HG03378 (cell line): ENCODE results near the gene AFM.
"Not testable (repeated sequence)": the region's sequence is repeated elsewhere in the genome, so short reads cannot be mapped to it uniquely, and the experiment has no call there.

ENCODE experiments used
- ATAC-seq: cut with Tn5 transposase; IDR thresholded peaks from one replicate; pipeline ENCODE4 v1.9.1; 2021; ENCODE audit warnings: mild to moderate bottlenecking, moderate library complexity; ENCODE audit not compliant: unreplicated experiment

The AFM gene

DNA sequence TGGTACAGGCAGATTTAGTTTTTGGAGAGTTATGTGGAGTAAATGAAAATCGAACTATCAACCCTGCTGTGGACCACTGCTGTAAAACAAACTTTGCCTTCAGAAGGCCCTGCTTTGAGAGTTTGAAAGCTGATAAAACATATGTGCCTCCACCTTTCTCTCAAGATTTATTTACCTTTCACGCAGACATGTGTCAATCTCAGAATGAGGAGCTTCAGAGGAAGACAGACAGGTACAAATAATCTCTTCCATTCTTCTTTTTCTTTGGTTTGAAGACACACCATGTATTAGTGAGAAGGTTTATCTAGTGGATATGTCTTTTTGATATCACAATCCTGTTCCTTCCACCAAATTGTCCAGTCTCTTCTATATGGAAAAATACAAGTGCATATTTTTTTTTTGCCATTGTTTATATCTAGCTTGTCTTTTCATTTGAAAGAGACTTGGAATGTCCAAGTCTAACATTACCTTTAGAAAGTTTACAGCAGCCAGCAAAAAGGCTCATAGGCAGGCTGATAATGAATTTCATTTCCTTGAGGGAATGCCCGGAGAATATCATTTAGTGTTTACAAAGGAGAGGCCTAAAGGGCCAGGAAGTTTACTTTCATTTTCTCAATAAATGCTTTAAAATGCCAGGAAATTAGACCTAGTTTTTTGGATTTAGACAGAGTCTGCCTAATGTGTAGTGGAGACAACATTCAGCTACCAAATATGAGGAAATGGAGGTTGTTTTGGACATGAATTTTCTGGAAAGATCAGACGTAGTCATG lies 18.6 kb downstream of the AFM start:
- ATAC-seq: no peak

DNA sequence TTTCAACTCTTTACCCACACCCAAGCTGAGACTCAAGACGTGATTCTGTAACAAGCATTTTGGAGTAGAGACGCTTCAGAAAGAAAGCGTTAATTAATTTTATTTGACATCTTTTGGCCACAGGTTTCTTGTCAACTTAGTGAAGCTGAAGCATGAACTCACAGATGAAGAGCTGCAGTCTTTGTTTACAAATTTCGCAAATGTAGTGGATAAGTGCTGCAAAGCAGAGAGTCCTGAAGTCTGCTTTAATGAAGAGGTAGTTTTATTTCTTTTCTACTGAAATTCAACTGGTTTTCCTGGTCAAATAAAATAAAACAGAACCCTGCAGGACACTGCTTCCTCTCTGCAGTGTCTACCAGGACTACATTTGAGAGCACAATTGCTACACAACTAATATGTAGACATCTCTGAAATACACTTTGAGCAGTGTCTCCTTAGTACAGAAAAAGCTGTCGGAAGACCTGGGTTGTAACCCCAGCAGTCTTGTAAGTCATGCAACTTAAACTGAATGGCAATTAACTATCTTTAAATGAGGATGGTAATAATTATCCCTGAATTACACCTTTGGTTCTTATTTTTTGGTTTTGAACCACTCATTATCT lies 20.2 kb downstream of the AFM start:
- ATAC-seq: no peak

- no peak for ATAC-seq
These were observed 24.0 kb downstream of the AFM start for GRCh38 chr4:73505567-73505966.

- ATAC-seq: no peak
These were observed 26.0 kb downstream of the AFM start for GRCh38 chr4:73507541-73507940.

DNA sequence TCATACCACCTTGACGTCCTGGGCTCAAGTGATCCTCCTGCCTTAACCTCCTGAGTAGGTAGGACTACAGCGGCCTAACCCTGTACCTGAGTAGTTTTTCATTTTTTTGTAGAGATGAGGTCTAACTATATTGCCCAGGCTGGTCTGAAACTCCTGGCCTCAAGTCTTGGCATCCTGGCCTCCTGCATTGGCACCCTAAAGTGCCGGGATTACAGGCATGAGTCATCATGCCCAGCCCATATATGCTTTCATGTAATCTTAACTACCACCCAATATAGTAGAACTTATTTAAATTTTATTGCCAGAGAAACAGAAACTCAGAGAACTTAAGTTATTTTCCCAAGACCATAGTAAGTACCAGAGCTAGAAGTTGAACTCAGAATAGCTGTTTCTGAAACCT lies 27.1 kb downstream of the AFM start:
- ATAC-seq: no peak

DNA sequence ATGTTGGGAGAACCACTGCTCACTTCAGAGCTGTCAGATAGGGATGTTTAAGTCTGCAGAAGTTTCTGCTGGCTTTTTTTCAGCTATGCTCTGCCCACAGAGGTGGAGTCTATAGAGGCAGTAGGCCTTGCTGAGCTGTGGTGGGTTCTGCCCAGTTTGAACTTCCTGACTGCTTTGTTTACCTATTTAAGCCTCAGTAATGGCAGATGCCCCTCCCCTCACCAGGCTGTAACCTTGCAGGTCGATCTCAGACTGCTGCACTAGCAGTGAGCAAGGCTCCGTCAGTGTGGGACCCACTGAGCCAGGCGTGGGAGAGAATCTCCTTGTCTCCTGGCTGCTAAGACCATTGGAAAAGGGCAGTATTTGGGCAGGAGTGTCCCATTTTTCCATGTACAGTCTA lies 36.8 kb downstream of the AFM start:
- no peak for ATAC-seq

- no peak for ATAC-seq
These were observed 39.3 kb downstream of the AFM start for GRCh38 chr4:73520821-73521220.

- ATAC-seq: no peak
These were observed 41.6 kb downstream of the AFM start for GRCh38 chr4:73523126-73523525.

GRCh38 chr4:73525611-73526010 lies 44.1 kb downstream of the AFM start:
- ATAC-seq: no peak

- peak; percentile 79 for ATAC-seq
These were observed 45.7 kb downstream of the AFM start for GRCh38 chr4:73527196-73527595.

GRCh38 chr4:73528171-73528570 lies 46.6 kb downstream of the AFM start:
- no peak for ATAC-seq

DNA sequence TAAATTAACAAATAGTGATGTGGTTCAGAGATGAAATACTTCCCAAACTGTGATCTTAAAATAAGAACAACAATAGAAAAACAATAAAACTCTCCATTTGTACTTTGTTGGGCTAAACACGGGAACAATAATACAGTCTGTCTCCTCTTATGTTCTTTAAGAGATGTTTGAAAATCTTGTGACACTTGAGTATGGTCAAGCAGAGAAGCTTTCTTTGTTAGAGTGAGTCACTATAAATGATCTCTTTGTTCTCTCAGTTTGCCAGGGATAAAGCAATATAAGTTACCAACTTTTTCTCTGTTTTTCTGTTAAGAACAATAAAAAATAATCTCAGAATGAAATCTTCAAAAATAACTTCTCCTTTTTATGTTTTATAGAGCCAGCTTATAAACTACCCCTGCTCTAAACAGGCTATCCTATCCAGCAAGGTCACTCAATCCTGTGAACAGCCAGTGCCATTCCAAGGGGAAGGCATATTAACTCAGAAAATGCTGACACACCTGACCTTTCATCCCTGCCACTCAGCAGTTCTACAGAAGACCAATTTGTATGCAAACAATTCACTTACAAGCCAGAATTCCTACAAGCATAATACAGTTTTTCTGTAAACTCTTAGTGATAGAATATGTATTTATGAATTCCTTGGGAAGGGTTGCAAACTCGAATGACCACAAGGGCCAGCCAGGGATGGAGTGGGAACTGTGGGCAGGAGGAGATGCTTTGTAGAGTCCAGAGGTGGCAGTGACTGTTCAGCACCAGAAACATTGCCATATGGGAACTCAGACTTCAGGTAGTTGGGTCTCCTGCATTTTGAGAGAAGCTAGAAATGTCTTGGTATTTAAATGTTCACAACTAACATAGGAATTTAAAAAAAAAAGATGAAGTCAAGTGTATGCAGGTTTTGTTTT lies 52.2 kb downstream of the AFM start:
- no peak for ATAC-seq

- ATAC-seq: no peak
These were observed 56.6 kb downstream of the AFM start for GRCh38 chr4:73538162-73538561.

DNA sequence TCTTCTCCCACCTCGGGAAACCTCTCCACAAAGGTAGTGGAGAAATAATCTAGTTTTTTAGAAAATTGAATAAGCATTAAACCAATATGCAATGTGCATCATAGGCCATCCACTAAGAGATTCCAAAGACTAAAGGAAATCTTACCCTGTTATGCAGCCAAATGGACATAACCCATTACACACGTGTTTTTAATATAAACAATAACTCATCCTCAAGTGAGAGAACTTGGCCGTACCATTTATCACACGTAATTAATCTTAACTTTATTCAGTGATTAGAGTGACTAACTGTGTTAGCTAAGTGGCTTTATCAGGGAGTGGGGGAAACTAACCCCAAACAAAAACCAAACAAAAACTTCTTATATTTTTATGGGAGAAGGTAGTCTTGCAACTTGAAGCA lies 57.8 kb downstream of the AFM start:
- ATAC-seq: no peak

GRCh38 chr4:73540826-73541225 lies 59.3 kb downstream of the AFM start:
- no peak for ATAC-seq

- no peak for ATAC-seq
These were observed 59.7 kb downstream of the AFM start for GRCh38 chr4:73541251-73541650.

DNA sequence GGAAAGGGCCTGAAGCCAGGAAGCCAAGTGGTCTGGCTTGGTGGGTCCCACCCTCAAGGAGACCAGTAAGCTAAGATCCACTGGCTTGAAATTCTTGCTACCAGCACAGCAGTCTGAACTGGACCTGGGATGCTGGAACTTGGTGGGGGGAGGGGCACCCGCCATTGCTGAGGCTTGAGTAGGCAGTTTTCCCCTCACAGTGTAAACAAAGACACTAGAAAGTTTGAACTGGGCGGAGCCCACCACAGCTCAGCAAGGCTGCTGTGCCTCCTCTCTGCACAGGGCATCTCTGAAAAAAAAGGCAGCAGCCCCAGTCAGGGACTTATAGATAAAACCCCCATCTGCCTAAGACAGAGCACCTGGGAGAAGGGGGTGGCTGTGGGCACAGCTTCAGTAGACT lies 63.1 kb downstream of the AFM start:
- ATAC-seq: no peak

GRCh38 chr4:73550865-73551264 lies 69.3 kb downstream of the AFM start:
- ATAC-seq: not testable (repeated sequence)
